Measurements from ENCODE around the gene IL4R.
"Not testable (repeated sequence)": the region's sequence is repeated elsewhere in the genome, so short reads cannot be mapped to it uniquely, and the experiment has no call there.

Gene IL4R

GRCh38 chr16:27313422-27314160, at the start of gene IL4R:
Gene IL4R, plus strand, starts transcription at chr16:27313974. Its CDS starts 26,230 bp downstream, at chr16:27340204.
- no peak for DNase-seq

GRCh38 chr16:27264151-27264550, 49.6 kb upstream of the IL4R start:
- no peak for DNase-seq

- DNase-seq, result no peak
Observed at GRCh38 chr16:27265982-27266381, 47.8 kb upstream of the IL4R start.

GRCh38 chr16:27267037-27267677, 46.6 kb upstream of the IL4R start:
- DNase-seq, result no peak

GRCh38 chr16:27268376-27269299, 45.1 kb upstream of the IL4R start, which contains the start of gene NSMCE1:
Gene NSMCE1, minus strand, starts transcription at chr16:27268772. Its CDS starts 11,202 bp downstream, at chr16:27257570.
- peak; percentile 41 for DNase-seq

GRCh38 chr16:27269300-27270150, 44.2 kb upstream of the IL4R start:
- no peak for DNase-seq

DNA sequence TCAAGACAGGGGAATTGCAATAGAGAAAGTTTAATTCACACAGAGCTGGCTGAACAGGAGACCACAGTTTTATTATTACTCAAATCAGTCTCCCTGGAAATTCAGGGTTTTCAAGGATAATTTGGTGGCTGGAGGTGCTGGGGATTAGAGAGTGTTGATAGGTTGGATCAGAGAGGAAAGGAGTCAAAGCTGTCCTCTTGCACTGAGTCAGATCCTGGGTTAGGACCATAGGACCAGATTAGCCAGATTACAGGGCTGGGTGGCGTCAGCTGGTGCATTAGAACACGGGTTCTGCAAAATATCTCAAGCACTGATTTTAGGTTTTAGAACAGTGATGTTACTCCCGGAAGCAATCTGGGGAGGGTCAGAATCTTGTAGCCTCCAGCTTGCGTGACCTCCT, 43.4 kb upstream of the IL4R start:
- no peak for DNase-seq

GRCh38 chr16:27272076-27272475, 41.7 kb upstream of the IL4R start:
- DNase-seq, result no peak

GRCh38 chr16:27272697-27273096, 41.1 kb upstream of the IL4R start:
- DNase-seq, result not testable (repeated sequence)

DNA sequence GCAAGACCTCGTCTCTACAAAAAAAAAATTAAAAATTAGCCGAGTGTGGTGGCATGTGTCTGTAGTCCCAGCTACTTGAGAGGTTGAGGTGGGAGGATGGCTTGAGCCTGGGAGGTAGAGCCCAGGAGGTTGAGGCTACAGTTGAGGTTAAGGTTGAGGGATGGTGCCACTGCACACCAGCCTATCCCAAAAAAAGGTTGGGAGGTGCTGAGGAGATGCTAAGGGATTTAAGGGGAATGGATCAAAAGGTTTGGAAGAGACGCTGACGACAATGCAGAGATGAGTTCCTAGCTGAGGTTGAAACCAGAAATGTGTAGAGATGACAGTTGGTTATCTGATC, 40.5 kb upstream of the IL4R start:
- DNase-seq, result no peak

GRCh38 chr16:27273670-27274423, 39.9 kb upstream of the IL4R start:
- no peak for DNase-seq

DNA sequence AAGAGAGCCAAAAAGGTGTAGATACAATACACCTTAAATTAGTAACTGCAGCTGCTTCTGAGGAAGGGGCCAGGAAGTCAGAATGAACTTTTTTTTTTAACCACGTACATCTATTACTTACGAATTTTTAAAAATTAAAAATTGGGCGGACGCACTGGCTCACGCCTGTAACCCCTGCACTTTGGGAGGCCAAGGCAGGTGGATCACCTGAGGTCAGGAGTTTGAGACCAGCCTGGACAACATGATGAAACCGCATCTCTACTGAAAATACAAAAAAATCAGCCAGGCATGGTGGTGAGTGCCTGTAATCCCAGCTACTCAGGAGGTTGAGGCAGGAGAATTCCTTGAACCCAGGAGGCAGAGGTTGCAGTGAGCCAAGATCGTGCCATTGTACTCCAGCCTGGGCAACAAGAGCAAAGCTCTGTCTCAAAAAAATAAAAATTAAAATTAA, 39.3 kb upstream of the IL4R start:
- DNase-seq, result not testable (repeated sequence)

- DNase-seq, result no peak
Observed at GRCh38 chr16:27275394-27275793, 38.4 kb upstream of the IL4R start.

DNA sequence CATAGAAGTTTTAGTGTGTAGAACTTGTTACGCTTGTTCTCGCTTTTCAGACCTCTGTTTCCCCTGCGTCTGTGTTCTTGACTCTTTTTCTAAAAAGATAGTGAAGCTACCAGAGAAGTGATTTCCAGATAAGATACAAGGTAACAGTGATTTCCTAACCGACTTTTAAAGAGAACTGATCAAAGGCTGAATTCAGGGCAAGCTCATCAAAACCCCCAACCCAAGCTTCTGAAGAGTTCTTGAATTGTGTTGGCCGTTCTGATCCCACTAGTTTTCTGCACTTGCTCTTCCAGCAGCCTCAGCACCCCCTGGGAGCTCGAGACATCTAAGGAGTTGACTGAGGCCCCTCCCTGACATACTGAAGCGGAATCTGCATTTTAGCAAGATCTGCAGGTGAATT, 32.5 kb upstream of the IL4R start:
- DNase-seq, result no peak

- no peak for DNase-seq
Observed at GRCh38 chr16:27284865-27285675, 28.7 kb upstream of the IL4R start.

DNA sequence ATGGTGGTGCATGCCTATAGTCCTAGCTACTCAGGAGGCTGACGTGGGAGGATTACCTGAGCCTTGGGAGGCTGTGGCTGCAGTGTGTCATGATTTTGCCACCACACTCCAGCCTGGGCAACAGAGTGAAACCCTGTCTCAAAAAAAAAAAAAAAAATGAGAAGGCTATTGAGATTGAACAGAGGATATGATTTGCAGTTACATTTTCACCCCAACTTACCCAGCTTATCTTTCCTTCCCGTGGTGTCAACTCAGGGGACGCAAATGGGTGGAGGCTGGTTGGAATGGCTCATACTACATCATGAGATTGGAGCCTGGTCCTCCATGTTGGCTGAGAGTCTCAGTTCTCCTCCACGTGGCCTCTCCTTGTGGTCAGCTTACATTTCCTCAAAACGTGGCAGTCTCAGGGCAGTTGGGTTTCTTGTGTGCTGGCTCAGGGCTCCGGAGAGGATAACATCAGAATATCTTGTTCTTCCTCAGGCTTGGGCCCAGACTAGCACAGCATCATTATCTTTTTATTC, 28.0 kb upstream of the IL4R start:
- DNase-seq, result no peak

GRCh38 chr16:27286451-27286850, 27.3 kb upstream of the IL4R start:
- DNase-seq, result no peak

- DNase-seq, result no peak
Observed at GRCh38 chr16:27287051-27287811, 26.5 kb upstream of the IL4R start.

DNA sequence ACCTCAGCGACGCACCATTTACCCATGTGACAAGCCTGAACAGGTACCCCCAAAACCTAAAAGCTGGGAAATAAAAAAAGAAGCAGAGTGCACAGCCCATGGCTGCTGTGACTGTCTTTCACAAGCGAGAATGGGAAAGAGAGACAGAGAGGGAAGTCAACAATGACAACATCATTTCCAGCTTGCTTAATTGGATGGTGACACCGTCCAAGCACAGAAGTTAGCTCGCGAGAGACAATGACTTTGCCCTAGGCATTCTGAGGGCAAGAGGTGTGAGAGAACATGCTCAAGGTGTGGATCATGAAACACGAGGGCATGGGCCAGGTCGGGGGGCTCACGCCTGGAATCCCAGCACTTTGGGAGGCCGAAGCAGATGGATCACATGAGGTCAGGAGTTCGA, 25.9 kb upstream of the IL4R start:
- DNase-seq, result no peak

DNA sequence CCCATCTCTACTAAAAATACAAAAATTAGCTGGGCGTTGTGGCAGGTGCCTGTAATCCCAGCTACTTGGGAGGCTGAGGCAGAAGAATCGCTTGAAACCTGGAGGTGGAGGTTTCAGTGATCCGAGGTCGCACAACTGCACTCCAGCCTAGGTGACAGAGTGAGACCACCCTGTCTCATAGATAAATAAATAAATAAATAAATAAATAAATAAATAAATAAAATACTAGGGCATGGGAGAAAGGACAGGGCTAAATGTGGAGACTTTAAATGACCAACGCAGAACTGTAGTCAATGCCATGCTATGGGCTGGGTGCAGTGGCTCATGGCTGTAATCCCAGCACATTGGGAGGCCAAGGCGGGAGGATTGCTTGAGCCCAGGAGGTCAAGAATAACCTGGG, 25.5 kb upstream of the IL4R start:
- DNase-seq, result not testable (repeated sequence)

Data from NCI-H748 treated with DMSO at 0.1 percent for 48 hours (cell line).